Neural progenitor cell (in vitro differentiated cells): Measurements from ENCODE around the gene MAS1. TPM values are rescaled to one million over a fixed set of nuclear protein-coding genes. Genes with fewer than 3 reads are reported as not detected.
"Not testable (repeated sequence)": the region's sequence is repeated elsewhere in the genome, so short reads cannot be mapped to it uniquely, and the experiment has no call there.

ENCODE experiments used
- DNase-seq: peaks from one replicate; pipeline ENCODE4 v3.0.0-alpha.2; 2016; ENCODE audit warnings: low spot score
- H2AFZ ChIP-seq: fragments of 200-600 bp; sonication (generic); replicated peaks from 2 replicates; pipeline ENCODE4 v1.6.1; 2016; ENCODE audit warnings: antibody characterized with exemption
- H3F3A ChIP-seq: fragments of 200-600 bp; sonication (generic); 2 replicates; pipeline ENCODE4 v1.6.1; 2016; ENCODE audit warnings: antibody characterized with exemption, low read depth
- H3K27ac ChIP-seq: fragments of 200-600 bp; sonication (generic); 2 replicates; pipeline ENCODE4 v1.5.1; 2016; ENCODE audit warnings: mild to moderate bottlenecking
- H3K27me3 ChIP-seq: fragments of 200-600 bp; sonication (generic); 2 replicates; pipeline ENCODE4 v1.6.1; 2016; ENCODE audit warnings: mild to moderate bottlenecking, moderate library complexity
- H3K36me3 ChIP-seq: fragments of 200-600 bp; sonication (generic); 2 replicates; pipeline ENCODE4 v1.5.1; 2016
- H3K4me1 ChIP-seq: fragments of 200-600 bp; sonication (generic); 2 replicates; pipeline ENCODE4 v1.6.1; 2016; ENCODE audit warnings: mixed run types
- H3K4me2 ChIP-seq: fragments of 200-600 bp; sonication (generic); 2 replicates; pipeline ENCODE4 v1.6.1; 2016
- H3K4me3 ChIP-seq: fragments of 200-600 bp; sonication (generic); 2 replicates; pipeline ENCODE4 v1.5.1; 2016
- H3K79me2 ChIP-seq: fragments of 200-600 bp; sonication (generic); 2 replicates; pipeline ENCODE4 v1.6.1; 2016; ENCODE audit warnings: low read depth
- H3K9ac ChIP-seq: fragments of 200-600 bp; sonication (generic); 2 replicates; pipeline ENCODE4 v1.6.1; 2016
- H3K9me3 ChIP-seq: fragments of 200-600 bp; sonication (generic); 2 replicates; pipeline ENCODE4 v1.5.1; 2016; ENCODE audit warnings: low read depth
- H4K20me1 ChIP-seq: fragments of 200-600 bp; sonication (generic); 2 replicates; pipeline ENCODE4 v1.6.1; 2016; ENCODE audit warnings: low read depth
- H3K27ac Mint-ChIP-seq: 3 replicates; pipeline ENCODE4 v1.8.0; 2021; ENCODE audit warnings: mixed read lengths
- H3K27me3 Mint-ChIP-seq: 2 replicates; pipeline ENCODE4 v1.8.0; 2022; ENCODE audit warnings: low read depth, mild to moderate bottlenecking, inconsistent platforms, moderate library complexity, mixed read lengths; ENCODE audit not compliant: insufficient read depth
- H3K36me3 Mint-ChIP-seq: 3 replicates; pipeline ENCODE4 v1.8.0; 2021; ENCODE audit warnings: mixed read lengths
- H3K4me1 Mint-ChIP-seq: 3 replicates; pipeline ENCODE4 v1.8.0; 2021; ENCODE audit warnings: mixed read lengths
- H3K4me3 Mint-ChIP-seq: 3 replicates; pipeline ENCODE4 v1.8.0; 2021; ENCODE audit warnings: mild to moderate bottlenecking, moderate library complexity, mixed read lengths
- H3K9me3 Mint-ChIP-seq: 3 replicates; pipeline ENCODE4 v1.8.0; 2020; ENCODE audit warnings: mixed read lengths
- EZH2 ChIP-seq: fragments of 200-600 bp; sonication (generic); IDR thresholded peaks from 2 replicates; pipeline ENCODE4 v1.6.1; 2017; ENCODE audit warnings: antibody characterized with exemption, mild to moderate bottlenecking, moderate library complexity
- EZH2phosphoT487 ChIP-seq: fragments of 200-600 bp; sonication (generic); IDR thresholded peaks from 2 replicates; pipeline ENCODE4 v1.6.1; 2017; ENCODE audit warnings: antibody characterized with exemption
- total RNA-seq: library from RNA; depleted of rRNA; stranded (reverse); fragments of >200 nt; gene quantifications from 2 replicates; pipeline ENCODE4 v1.2.3, GENCODE V29; 2015; ENCODE audit warnings: low replicate concordance
- TF ChIP-seq, protein P1 (sequence below): fragments of 200-600 bp; sonication (generic); IDR thresholded peaks from 2 replicates; pipeline ENCODE4 v1.5.1; 2017; ENCODE audit warnings: antibody characterized with exemption, mild to moderate bottlenecking

MAS1 gene
- total RNA-seq, 1 donor from 2014 or later, result not detected

DNA sequence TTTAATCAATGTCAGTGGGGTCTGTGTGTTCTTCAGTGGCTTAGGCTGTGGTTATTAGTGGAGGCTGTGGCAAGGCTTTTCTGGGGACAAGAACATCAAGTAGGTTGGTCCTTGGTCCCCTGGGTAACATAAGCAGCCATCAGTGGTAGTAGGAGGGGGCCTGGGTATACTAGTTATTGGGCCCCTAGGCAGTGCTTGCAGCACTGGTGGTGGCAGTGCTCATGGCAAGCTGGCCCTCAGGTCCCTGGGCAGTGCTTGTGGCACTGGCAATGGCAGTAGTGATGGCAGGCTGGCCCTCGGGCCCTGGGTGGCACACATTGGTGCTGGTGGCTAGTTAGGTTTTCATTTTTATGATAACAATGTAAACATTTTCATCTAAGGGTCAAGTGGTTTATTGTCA is 32.5 kb upstream of the MAS1 start:
- Histone ChIP-seq H3K4me1 (no peaks in the 10 kb centered on the region), H3K27me3 (no peaks in the 10 kb centered on the region), H3K9me3 (no peaks in the 10 kb centered on the region), H2AFZ (no peak overlapping the region), H3K9ac (no peak overlapping the region), H3K4me2 (no peak overlapping the region), H3K36me3 (no peaks in the 10 kb centered on the region), H3F3A (no peaks in the 10 kb centered on the region), H3K4me3 (no peak overlapping the region), H3K79me2 (no peaks in the 10 kb centered on the region), H4K20me1 (no peaks in the 10 kb centered on the region), H3K27ac (no peak overlapping the region)
- DNase-seq, result no peak
- H3K27me3 Mint-ChIP-seq, result no peaks in the 10 kb centered on the region
- no peak overlapping the region for H3K4me3 Mint-ChIP-seq
- no peaks in the 10 kb centered on the region for H3K9me3 Mint-ChIP-seq
- TF ChIP-seq EZH2 (no peak), EZH2phosphoT487 (no peak)
- TF ChIP-seq, protein P1, sequence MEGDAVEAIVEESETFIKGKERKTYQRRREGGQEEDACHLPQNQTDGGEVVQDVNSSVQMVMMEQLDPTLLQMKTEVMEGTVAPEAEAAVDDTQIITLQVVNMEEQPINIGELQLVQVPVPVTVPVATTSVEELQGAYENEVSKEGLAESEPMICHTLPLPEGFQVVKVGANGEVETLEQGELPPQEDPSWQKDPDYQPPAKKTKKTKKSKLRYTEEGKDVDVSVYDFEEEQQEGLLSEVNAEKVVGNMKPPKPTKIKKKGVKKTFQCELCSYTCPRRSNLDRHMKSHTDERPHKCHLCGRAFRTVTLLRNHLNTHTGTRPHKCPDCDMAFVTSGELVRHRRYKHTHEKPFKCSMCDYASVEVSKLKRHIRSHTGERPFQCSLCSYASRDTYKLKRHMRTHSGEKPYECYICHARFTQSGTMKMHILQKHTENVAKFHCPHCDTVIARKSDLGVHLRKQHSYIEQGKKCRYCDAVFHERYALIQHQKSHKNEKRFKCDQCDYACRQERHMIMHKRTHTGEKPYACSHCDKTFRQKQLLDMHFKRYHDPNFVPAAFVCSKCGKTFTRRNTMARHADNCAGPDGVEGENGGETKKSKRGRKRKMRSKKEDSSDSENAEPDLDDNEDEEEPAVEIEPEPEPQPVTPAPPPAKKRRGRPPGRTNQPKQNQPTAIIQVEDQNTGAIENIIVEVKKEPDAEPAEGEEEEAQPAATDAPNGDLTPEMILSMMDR, result no peak
- no peaks in the 10 kb centered on the region for H3K4me1 Mint-ChIP-seq
- H3K27ac Mint-ChIP-seq, result no peak overlapping the region
- no peaks in the 10 kb centered on the region for H3K36me3 Mint-ChIP-seq

DNA sequence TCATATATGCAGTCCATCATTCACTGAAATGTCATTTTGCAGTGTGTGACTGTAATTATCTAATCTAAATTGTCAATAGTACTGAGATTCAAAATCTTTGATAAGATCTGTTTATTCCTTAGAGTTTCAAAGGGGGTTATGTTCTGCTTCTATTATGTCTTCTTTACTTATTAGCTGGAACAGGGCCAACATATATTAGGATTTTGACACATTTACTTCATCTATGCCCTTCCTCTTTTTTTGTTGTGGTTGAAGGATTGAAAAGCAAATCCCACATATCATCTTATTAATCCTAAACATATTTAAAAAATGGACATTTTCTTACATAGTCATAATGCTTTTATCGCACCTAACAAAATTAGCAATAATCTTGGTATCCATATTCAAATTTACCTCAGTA is 30.3 kb upstream of the MAS1 start:
- no peak overlapping the region for H3K4me3 ChIP-seq
- Mint-ChIP-seq H3K27me3 (peaks cover 2% of the 10 kb centered on the region), H3K4me3 (no peak overlapping the region), H3K9me3 (no peaks in the 10 kb centered on the region), H3K4me1 (no peaks in the 10 kb centered on the region), H3K36me3 (no peaks in the 10 kb centered on the region), H3K27ac (no peak overlapping the region)
- no peak overlapping the region for H3K27ac ChIP-seq
- no peak overlapping the region for H3K9ac ChIP-seq
- H3K9me3 ChIP-seq, result no peaks in the 10 kb centered on the region
- no peak overlapping the region for H3K4me2 ChIP-seq
- H3K27me3 ChIP-seq, result no peaks in the 10 kb centered on the region
- H2AFZ ChIP-seq, result no peak overlapping the region
- H3K36me3 ChIP-seq, result no peaks in the 10 kb centered on the region
- TF ChIP-seq EZH2phosphoT487 (no peak), EZH2 (no peak)
- H3K79me2 ChIP-seq, result no peaks in the 10 kb centered on the region
- H3K4me1 ChIP-seq, result no peaks in the 10 kb centered on the region
- no peaks in the 10 kb centered on the region for H4K20me1 ChIP-seq
- no peak for DNase-seq
- H3F3A ChIP-seq, result no peaks in the 10 kb centered on the region

DNA sequence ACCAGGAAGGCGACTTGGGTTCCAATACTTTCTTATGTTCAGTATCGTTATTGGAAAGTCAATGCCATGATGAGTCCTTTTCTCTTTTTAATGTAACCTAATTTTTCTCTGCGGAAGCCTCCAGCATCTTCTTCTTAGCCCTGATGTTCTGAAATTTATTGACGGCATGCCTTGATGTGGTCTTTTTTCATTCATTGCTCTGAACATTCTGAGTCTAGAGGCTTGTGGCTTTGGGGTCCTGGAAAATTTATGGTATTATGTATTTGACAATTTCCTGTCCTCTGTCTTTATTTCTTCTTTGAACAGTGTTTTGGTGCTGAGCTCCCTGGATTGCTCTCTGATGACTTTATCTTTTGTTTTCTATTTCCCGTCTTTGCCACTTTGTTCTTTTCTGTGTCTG is 28.7 kb upstream of the MAS1 start:
- H3F3A ChIP-seq, result no peaks in the 10 kb centered on the region
- Mint-ChIP-seq H3K9me3 (no peaks in the 10 kb centered on the region), H3K4me3 (no peak overlapping the region), H3K27ac (no peak overlapping the region), H3K36me3 (no peaks in the 10 kb centered on the region), H3K27me3 (peaks cover 2% of the 10 kb centered on the region), H3K4me1 (no peaks in the 10 kb centered on the region)
- no peak for TF ChIP-seq EZH2
- no peaks in the 10 kb centered on the region for H3K4me1 ChIP-seq
- H3K4me2 ChIP-seq, result no peak overlapping the region
- H3K27ac ChIP-seq, result no peak overlapping the region
- no peak overlapping the region for H3K4me3 ChIP-seq
- H4K20me1 ChIP-seq, result no peaks in the 10 kb centered on the region
- H3K79me2 ChIP-seq, result no peaks in the 10 kb centered on the region
- H3K27me3 ChIP-seq, result no peaks in the 10 kb centered on the region
- no peak for DNase-seq
- no peaks in the 10 kb centered on the region for H3K36me3 ChIP-seq
- H3K9ac ChIP-seq, result no peak overlapping the region
- H3K9me3 ChIP-seq, result no peaks in the 10 kb centered on the region
- no peak overlapping the region for H2AFZ ChIP-seq

DNA sequence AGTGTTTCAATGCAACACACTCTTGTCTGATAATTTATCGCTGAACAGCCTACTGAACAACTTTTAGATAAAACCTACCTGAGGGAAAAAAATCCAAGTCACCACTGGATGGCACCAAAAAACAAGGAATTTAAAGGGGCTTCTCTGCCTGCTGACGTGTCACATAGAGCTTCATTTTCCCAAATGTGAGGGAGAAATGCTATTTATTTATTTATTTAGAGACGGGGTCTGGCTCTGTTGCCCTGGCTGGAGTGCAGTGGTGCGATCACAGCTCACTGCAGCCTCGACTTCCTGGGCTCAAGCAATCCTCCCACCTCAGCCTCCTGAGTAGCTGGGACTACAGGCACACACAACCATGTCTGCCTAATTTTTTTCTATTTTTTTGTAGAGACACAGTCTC is 27.4 kb upstream of the MAS1 start:
- not testable (repeated sequence) for H3F3A ChIP-seq

More for the DNA sequence above, 27.4 kb upstream of the MAS1 start:
- H2AFZ ChIP-seq, result peak overlapping the region; percentile 46
- H3K9ac ChIP-seq, H3K4me1 ChIP-seq, H3K4me3 Mint-ChIP-seq, H3K79me2 ChIP-seq, H3K27me3 Mint-ChIP-seq, H3K4me3 ChIP-seq, H3K9me3 ChIP-seq, H3K27ac Mint-ChIP-seq, H3K27ac ChIP-seq, H3K9me3 Mint-ChIP-seq, H3K4me2 ChIP-seq, H3K27me3 ChIP-seq, H4K20me1 ChIP-seq, H3K4me1 Mint-ChIP-seq, H3K36me3 ChIP-seq, H3K36me3 Mint-ChIP-seq: not testable (repeated sequence)
- TF ChIP-seq, protein P1, result peak; percentile 68
- peak; percentile 66 for DNase-seq
